HG03469 (cell line): ENCODE measurements around the gene JCHAIN.
A peak's percentile ranks its signal among the peaks of the same experiment; 100 is the strongest.
"Not testable (repeated sequence)": the region's sequence is repeated elsewhere in the genome, so short reads cannot be mapped to it uniquely, and the experiment has no call there.

Experiments
- ATAC-seq: cut with Tn5 transposase; IDR thresholded peaks from one replicate; pipeline ENCODE4 v1.9.1; 2021; ENCODE audit warnings: mild to moderate bottlenecking, moderate library complexity, moderate number of reproducible peaks; ENCODE audit not compliant: unreplicated experiment

The JCHAIN gene

GRCh38 chr4:70691661-70692060, 25.4 kb upstream of the JCHAIN start:
- ATAC-seq, result no peak

- ATAC-seq, result no peak
Measured at GRCh38 chr4:70688795-70689231, 22.5 kb upstream of the JCHAIN start.

- ATAC-seq, result peak; percentile 93
Measured at GRCh38 chr4:70687821-70688794, 21.8 kb upstream of the JCHAIN start, which contains the start of gene UTP3. Gene UTP3, plus strand, starts transcription at chr4:70688532. Its CDS starts 146 bp downstream, at chr4:70688678.

- ATAC-seq, result no peak
Measured at GRCh38 chr4:70687392-70687791, 21.1 kb upstream of the JCHAIN start.

- ATAC-seq, result not testable (repeated sequence)
Measured at GRCh38 chr4:70682142-70682541, 15.8 kb upstream of the JCHAIN start.

GRCh38 chr4:70681704-70682103, 15.4 kb upstream of the JCHAIN start:
- no peak for ATAC-seq

- ATAC-seq, result no peak
Measured at GRCh38 chr4:70680934-70681333, 14.6 kb upstream of the JCHAIN start.

GRCh38 chr4:70678383-70678999, 12.2 kb upstream of the JCHAIN start:
- peak; percentile 86 for ATAC-seq

- ATAC-seq, result no peak
Measured at GRCh38 chr4:70676554-70677090, 10.3 kb upstream of the JCHAIN start.

GRCh38 chr4:70674731-70675130, 8.4 kb upstream of the JCHAIN start:
- no peak for ATAC-seq

- ATAC-seq, result no peak
Measured at GRCh38 chr4:70674191-70674590, 7.9 kb upstream of the JCHAIN start.

- no peak for ATAC-seq
Measured at GRCh38 chr4:70671091-70671490, 4.8 kb upstream of the JCHAIN start.

GRCh38 chr4:70670332-70671014, 4.2 kb upstream of the JCHAIN start:
- no peak for ATAC-seq

GRCh38 chr4:70667740-70668535, 1.6 kb upstream of the JCHAIN start:
- no peak for ATAC-seq

GRCh38 chr4:70661309-70661922, 4.9 kb downstream of the JCHAIN start:
- peak; percentile 77 for ATAC-seq

GRCh38 chr4:70660106-70660505, 6.2 kb downstream of the JCHAIN start:
- ATAC-seq, result no peak

GRCh38 chr4:70658418-70658817, 7.9 kb downstream of the JCHAIN start:
- ATAC-seq, result no peak

- no peak for ATAC-seq
Measured at GRCh38 chr4:70657326-70657725, 9.0 kb downstream of the JCHAIN start.

- no peak for ATAC-seq
Measured at GRCh38 chr4:70654605-70655011, 11.7 kb downstream of the JCHAIN start.
